IMR-90 (cell line): ENCODE results near the gene PRKN. TPM values are rescaled to one million over a fixed set of nuclear protein-coding genes. Genes with fewer than 3 reads are reported as not detected.

ENCODE experiments used
- ATAC-seq: fragments of 200-7000 bp; cut with Tn5 transposase; 2 replicates; pipeline ENCODE4 v1.9.1; 2020; ENCODE audit warnings: low read depth, mild to moderate bottlenecking, moderate library complexity
- BruUV-seq: library from RNA; stranded (reverse); fragments of 400-500 nt; replicated peaks from 2 replicates; lab custom pipeline; 2021; lab: Mats Ljungman, UMichigan
- CTCF ChIA-PET: fragments of 300-600 bp; formaldehyde crosslinking; extraction: SDS; loops from one replicate; lab custom pipeline; 2021; ENCODE audit warnings: antibody characterized with exemption; lab: Yijun Ruan, JAX
- POLR2A ChIA-PET: fragments of 300-600 bp; sonication (Branson Sonifier 250); formaldehyde crosslinking; loops from one replicate; lab custom pipeline; 2022; ENCODE audit warnings: antibody characterized with exemption; ENCODE audit not compliant: unreplicated experiment; lab: Charles Lee
- DNase-seq: peaks from one replicate; pipeline ENCODE4 v3.0.0; 2013
- H2AFZ ChIP-seq: replicated peaks from 2 replicates; pipeline ENCODE3; 2013; ENCODE audit warnings: low read length, mild to moderate bottlenecking; ENCODE audit not compliant: poor library complexity
- H2AK5ac ChIP-seq: 2 replicates; pipeline ENCODE4 v1.6.1; 2013; ENCODE audit warnings: low read depth, low read length, inconsistent platforms
- H2AK9ac ChIP-seq: replicated peaks from 2 replicates; pipeline ENCODE3; 2013; ENCODE audit warnings: mild to moderate bottlenecking, low read depth, low read length, moderate library complexity; ENCODE audit not compliant: poor library complexity
- H2BK120ac ChIP-seq: 2 replicates; pipeline ENCODE4 v1.6.1; 2013; ENCODE audit warnings: low read depth, low read length, inconsistent platforms
- H2BK15ac ChIP-seq: 3 replicates; pipeline ENCODE4 v1.6.1; 2013; ENCODE audit warnings: low read depth, low read length, inconsistent platforms
- H2BK20ac ChIP-seq: 2 replicates; pipeline ENCODE4 v1.6.1; 2013; ENCODE audit warnings: low read depth, mild to moderate bottlenecking, inconsistent platforms, low read length, moderate library complexity
- H2BK5ac ChIP-seq: 2 replicates; pipeline ENCODE4 v1.6.1; 2013; ENCODE audit warnings: mild to moderate bottlenecking, low read depth, low read length, inconsistent platforms; ENCODE audit not compliant: poor library complexity, severe bottlenecking
- H3K14ac ChIP-seq: replicated peaks from 2 replicates; pipeline ENCODE4 v1.6.1; 2013; ENCODE audit warnings: low read depth, low read length, inconsistent platforms
- H3K18ac ChIP-seq: 2 replicates; pipeline ENCODE4 v1.6.1; 2013; ENCODE audit warnings: low read depth, low read length, control low read depth
- H3K23ac ChIP-seq: 2 replicates; pipeline ENCODE4 v1.6.1; 2013; ENCODE audit warnings: low read depth, low read length, inconsistent platforms
- H3K27ac ChIP-seq: 2 replicates; pipeline ENCODE4 v1.5.1; 2013; ENCODE audit warnings: mild to moderate bottlenecking, control low read depth, low read length; ENCODE audit not compliant: insufficient read depth
- H3K27me3 ChIP-seq: 2 replicates; pipeline ENCODE4 v1.6.1; 2013; ENCODE audit warnings: low read length; ENCODE audit not compliant: control insufficient read depth, insufficient read depth
- H3K36me3 ChIP-seq: 2 replicates; pipeline ENCODE4 v1.6.1; 2013; ENCODE audit warnings: low read length, mixed read lengths; ENCODE audit not compliant: control insufficient read depth, insufficient read depth
- H3K4ac ChIP-seq: 2 replicates; pipeline ENCODE4 v1.6.1; 2013; ENCODE audit warnings: low read depth, low read length, inconsistent platforms
- H3K4me1 ChIP-seq: 2 replicates; pipeline ENCODE4 v1.6.1; 2013; ENCODE audit warnings: low read length, mixed read lengths; ENCODE audit not compliant: control insufficient read depth, insufficient read depth
- H3K4me2 ChIP-seq: 2 replicates; pipeline ENCODE4 v1.6.1; 2013; ENCODE audit warnings: low read depth, mild to moderate bottlenecking, control low read depth, low read length, moderate library complexity
- H3K4me3 ChIP-seq: 2 replicates; pipeline ENCODE4 v1.5.1; 2013; ENCODE audit warnings: low read depth, mild to moderate bottlenecking, control low read depth, low read length, moderate library complexity; ENCODE audit not compliant: insufficient read depth
- H3K56ac ChIP-seq: 2 replicates; pipeline ENCODE4 v1.6.1; 2013; ENCODE audit warnings: low read length, inconsistent platforms; ENCODE audit not compliant: insufficient read depth; ENCODE audit errors: extremely low read depth
- H3K79me1 ChIP-seq, 2 experiments: 2 replicates each; pipeline ENCODE4 v1.6.1; 2013; ENCODE audit warnings: low read length in 2 of 2, inconsistent platforms in 1 of 2, low read depth in 1 of 2
- H3K9ac ChIP-seq: 2 replicates; pipeline ENCODE4 v1.6.1; 2013; ENCODE audit warnings: low read depth, low read length, control low read depth
- H3K9me1 ChIP-seq: 2 replicates; pipeline ENCODE4 v1.6.1; 2013; ENCODE audit warnings: low read length, inconsistent platforms; ENCODE audit not compliant: insufficient read depth
- H3K9me3 ChIP-seq: 2 replicates; pipeline ENCODE4 v1.6.1; 2013; ENCODE audit warnings: low read length; ENCODE audit not compliant: control insufficient read depth, insufficient read depth
- H4K20me1 ChIP-seq: 2 replicates; pipeline ENCODE4 v1.6.1; 2013; ENCODE audit warnings: low read length, inconsistent platforms; ENCODE audit not compliant: insufficient read depth
- H4K5ac ChIP-seq: 2 replicates; pipeline ENCODE4 v1.6.1; 2013; ENCODE audit warnings: mild to moderate bottlenecking, low read depth, low read length, control low read depth
- H4K8ac ChIP-seq, 2 experiments: 2 replicates each; pipeline ENCODE4 v1.6.1; 2013; ENCODE audit warnings: low read depth in 2 of 2, low read length in 2 of 2, control low read depth in 1 of 2, inconsistent platforms in 1 of 2
- H4K91ac ChIP-seq: 2 replicates; pipeline ENCODE4 v1.6.1; 2013; ENCODE audit warnings: low read depth, low read length, inconsistent platforms; ENCODE audit not compliant: insufficient read depth
- BHLHE40 ChIP-seq: fragments of 150-350 bp; IDR thresholded peaks from 2 replicates; pipeline ENCODE4 v1.6.1; 2016; ENCODE audit warnings: mild to moderate bottlenecking, low read depth, low read length
- CHD1 ChIP-seq: IDR thresholded peaks from 2 replicates; pipeline ENCODE4 v1.6.1; 2012; ENCODE audit warnings: low read depth, low read length, improper control_type of control experiment
- WGBS, 2 experiments: methylation state at CpG; one replicate each; pipeline versions ENCODE4 v1.1.5 to v1.1.7; 2013; ENCODE audit warnings: missing lambda C conversion rate in 2 of 2; ENCODE audit not compliant: insufficient read length in 1 of 2; ENCODE audit errors: extremely low coverage in 2 of 2; 5-methylcytosine and 5-hydroxymethylcytosine counted together
- dilution Hi-C: fragments of 300-500 bp; cut with HindIII; formaldehyde crosslinking; loops from one replicate; pipeline ENCODE4 v1.14.3; 2018; ENCODE audit warnings: low sequenced_read_pairs; ENCODE audit not compliant: unreplicated experiment
- in situ Hi-C: fragments of 300-500 bp; cut with MboI; formaldehyde crosslinking; loops from 3 replicates; pipeline ENCODE4 v1.14.3; 2019; ENCODE audit warnings: low sequenced_read_pairs, inconsistent platforms, mixed read lengths
- intact Hi-C: fragments of 100-400 bp; cut with micrococcal nuclease; formaldehyde crosslinking; loops from 2 replicates; pipeline ENCODE4 v1.10.0; 2022
- polyA plus RNA-seq, 3 experiments: library from polyadenylated mRNA; depleted of rRNA; stranded (reverse); fragments of >200 nt; gene quantifications; 2 replicates each; pipeline ENCODE4 v1.2.3, GENCODE V29; 2012; ENCODE audit warnings: low replicate concordance in 1 of 3
- total RNA-seq: library from RNA; depleted of rRNA; stranded (reverse); fragments of >200 nt; gene quantifications from 2 replicates; pipeline ENCODE4 v1.2.3, GENCODE V29; 2012
- TF ChIP-seq, protein P1 (sequence below): fragments of 150-350 bp; IDR thresholded peaks from 2 replicates; pipeline ENCODE4 v1.6.1; 2016; ENCODE audit warnings: low read depth, mild to moderate bottlenecking, low read length, moderate library complexity, borderline replicate concordance
- TF ChIP-seq, protein P2 (sequence below): fragments of 150-350 bp; IDR thresholded peaks from 2 replicates; pipeline ENCODE4 v1.6.1; 2017; ENCODE audit warnings: mild to moderate bottlenecking, antibody characterized with exemption, low read length, low read depth

The PRKN gene
- total and polyA plus RNA-seq, 2 of the 4 experiments (the other 2 are of a cell fraction): 0.15 to 0.18 TPM

DNA sequence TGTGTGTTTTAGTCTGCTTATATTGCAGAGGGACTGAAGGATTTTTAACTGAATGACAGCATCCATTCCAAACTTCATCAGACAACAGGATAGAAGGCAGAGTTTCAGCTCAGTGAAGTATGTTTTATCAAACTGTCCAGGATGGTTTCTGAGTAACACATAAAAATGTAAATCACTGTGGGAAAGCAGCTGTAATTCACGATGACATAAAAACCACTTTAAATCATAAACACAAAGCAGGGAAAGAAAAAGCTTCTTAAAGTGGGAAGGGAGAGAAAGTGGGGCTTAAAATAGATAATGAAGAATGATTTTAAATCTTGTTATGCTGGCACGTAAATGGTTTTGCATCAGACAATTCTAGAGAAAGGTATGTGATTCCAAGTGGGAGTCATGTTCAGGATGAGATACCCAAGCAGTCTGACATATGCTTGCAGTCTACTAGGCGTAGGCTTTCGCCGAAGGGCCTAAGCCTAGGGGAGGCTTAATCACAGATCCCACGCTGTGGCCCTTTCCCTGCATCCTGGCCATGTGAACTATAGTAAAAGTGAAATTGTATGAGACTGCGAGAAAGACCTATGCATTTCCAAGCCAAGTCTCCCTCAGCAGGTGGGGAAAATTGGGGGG lies 610.6 kb downstream of the PRKN start:
- Histone ChIP-seq H3K27me3 (no peaks in the 10 kb centered on the region), H2BK20ac (no peak overlapping the region), H3K56ac (no peak overlapping the region), H3K4me2 (no peak overlapping the region), H3K14ac (no peak overlapping the region), H3K79me1 (no peaks in the 10 kb centered on the region), H2BK5ac (no peak overlapping the region), H3K27ac (no peak overlapping the region), H3K9me3 (peaks cover 19% of the 10 kb centered on the region), H4K20me1 (no peaks in the 10 kb centered on the region), H3K23ac (no peak overlapping the region), H4K5ac (no peak overlapping the region), H3K36me3 (no peaks in the 10 kb centered on the region), H4K8ac (no peak overlapping the region), H4K91ac (no peak overlapping the region), H2BK120ac (no peak overlapping the region), H3K4me3 (no peak overlapping the region), H3K4ac (no peak overlapping the region), H2AFZ (no peak overlapping the region), H3K9ac (no peak overlapping the region), H2BK15ac (no peak overlapping the region), H2AK9ac (no peak overlapping the region), H3K4me1 (no peaks in the 10 kb centered on the region), H3K18ac (no peak overlapping the region), H3K9me1 (no peaks in the 10 kb centered on the region), H2AK5ac (no peak overlapping the region)
- in situ Hi-C loops (no loop called here), intact Hi-C loops (no loop called here), dilution Hi-C loops (no loop called here)
- DNase-seq (no peak), ATAC-seq (no peak)
- TF ChIP-seq BHLHE40 (no peak), CHD1 (no peak)
- TF ChIP-seq, protein P1, sequence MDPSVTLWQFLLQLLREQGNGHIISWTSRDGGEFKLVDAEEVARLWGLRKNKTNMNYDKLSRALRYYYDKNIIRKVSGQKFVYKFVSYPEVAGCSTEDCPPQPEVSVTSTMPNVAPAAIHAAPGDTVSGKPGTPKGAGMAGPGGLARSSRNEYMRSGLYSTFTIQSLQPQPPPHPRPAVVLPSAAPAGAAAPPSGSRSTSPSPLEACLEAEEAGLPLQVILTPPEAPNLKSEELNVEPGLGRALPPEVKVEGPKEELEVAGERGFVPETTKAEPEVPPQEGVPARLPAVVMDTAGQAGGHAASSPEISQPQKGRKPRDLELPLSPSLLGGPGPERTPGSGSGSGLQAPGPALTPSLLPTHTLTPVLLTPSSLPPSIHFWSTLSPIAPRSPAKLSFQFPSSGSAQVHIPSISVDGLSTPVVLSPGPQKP: no peak
- TF ChIP-seq, protein P2, sequence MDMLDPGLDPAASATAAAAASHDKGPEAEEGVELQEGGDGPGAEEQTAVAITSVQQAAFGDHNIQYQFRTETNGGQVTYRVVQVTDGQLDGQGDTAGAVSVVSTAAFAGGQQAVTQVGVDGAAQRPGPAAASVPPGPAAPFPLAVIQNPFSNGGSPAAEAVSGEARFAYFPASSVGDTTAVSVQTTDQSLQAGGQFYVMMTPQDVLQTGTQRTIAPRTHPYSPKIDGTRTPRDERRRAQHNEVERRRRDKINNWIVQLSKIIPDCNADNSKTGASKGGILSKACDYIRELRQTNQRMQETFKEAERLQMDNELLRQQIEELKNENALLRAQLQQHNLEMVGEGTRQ: no peak
- no TSS peak for BruUV-seq
- WGBS, 2 experiments: 56% methylated on average over 1 of the region's 7 CpGs; no CpG with 5 or more reads in 1 of the 2 experiments
- ChIA-PET POLR2A (no interaction called here), CTCF (no interaction called here)
